Measurements from ENCODE around the gene C1D. TPM values are rescaled to one million over a fixed set of nuclear protein-coding genes. Genes with fewer than 3 reads are reported as not detected.

The C1D gene
- total RNA-seq, 1 experiment from 2014 or later, result 21.1 TPM

GRCh38 chr2:68043032-68043431, 19.8 kb downstream of the C1D start:
- DNase-seq (ENCODE audit: low read depth, low spot score) (no peak), ATAC-seq (no peak)
- TF ChIP-seq YY1 (IDR thresholded peaks at IDR 0.05; ENCODE audit: extremely low read depth, insufficient replicate concordance, low read depth, low read length) (no peak), EZH2phosphoT487 (IDR thresholded peaks at IDR 0.05; ENCODE audit: borderline replicate concordance) (no peak), ELF1 (IDR thresholded peaks at IDR 0.05; ENCODE audit: borderline replicate concordance, low read depth) (no peak), TCF7L2 (IDR thresholded peaks at IDR 0.05; ENCODE audit: borderline replicate concordance, extremely low read depth, insufficient read depth, insufficient read length) (no peak), MAX (IDR thresholded peaks at IDR 0.05) (no peak)
- TF ChIP-seq, protein P1, sequence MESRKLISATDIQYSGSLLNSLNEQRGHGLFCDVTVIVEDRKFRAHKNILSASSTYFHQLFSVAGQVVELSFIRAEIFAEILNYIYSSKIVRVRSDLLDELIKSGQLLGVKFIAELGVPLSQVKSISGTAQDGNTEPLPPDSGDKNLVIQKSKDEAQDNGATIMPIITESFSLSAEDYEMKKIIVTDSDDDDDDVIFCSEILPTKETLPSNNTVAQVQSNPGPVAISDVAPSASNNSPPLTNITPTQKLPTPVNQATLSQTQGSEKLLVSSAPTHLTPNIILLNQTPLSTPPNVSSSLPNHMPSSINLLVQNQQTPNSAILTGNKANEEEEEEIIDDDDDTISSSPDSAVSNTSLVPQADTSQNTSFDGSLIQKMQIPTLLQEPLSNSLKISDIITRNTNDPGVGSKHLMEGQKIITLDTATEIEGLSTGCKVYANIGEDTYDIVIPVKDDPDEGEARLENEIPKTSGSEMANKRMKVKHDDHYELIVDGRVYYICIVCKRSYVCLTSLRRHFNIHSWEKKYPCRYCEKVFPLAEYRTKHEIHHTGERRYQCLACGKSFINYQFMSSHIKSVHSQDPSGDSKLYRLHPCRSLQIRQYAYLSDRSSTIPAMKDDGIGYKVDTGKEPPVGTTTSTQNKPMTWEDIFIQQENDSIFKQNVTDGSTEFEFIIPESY (IDR thresholded peaks at IDR 0.05; ENCODE audit: extremely low read depth, insufficient replicate concordance, low read length), result no peak
- TF ChIP-seq, protein P2, sequence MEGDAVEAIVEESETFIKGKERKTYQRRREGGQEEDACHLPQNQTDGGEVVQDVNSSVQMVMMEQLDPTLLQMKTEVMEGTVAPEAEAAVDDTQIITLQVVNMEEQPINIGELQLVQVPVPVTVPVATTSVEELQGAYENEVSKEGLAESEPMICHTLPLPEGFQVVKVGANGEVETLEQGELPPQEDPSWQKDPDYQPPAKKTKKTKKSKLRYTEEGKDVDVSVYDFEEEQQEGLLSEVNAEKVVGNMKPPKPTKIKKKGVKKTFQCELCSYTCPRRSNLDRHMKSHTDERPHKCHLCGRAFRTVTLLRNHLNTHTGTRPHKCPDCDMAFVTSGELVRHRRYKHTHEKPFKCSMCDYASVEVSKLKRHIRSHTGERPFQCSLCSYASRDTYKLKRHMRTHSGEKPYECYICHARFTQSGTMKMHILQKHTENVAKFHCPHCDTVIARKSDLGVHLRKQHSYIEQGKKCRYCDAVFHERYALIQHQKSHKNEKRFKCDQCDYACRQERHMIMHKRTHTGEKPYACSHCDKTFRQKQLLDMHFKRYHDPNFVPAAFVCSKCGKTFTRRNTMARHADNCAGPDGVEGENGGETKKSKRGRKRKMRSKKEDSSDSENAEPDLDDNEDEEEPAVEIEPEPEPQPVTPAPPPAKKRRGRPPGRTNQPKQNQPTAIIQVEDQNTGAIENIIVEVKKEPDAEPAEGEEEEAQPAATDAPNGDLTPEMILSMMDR (IDR thresholded peaks at IDR 0.05 in 2 of 3, conservative IDR thresholded peaks at IDR 0.05 in 1 of 3; ENCODE audit: borderline replicate concordance in 1 of 3, insufficient read depth in 1 of 3, low read depth in 2 of 3, low read length in 2 of 3), result no peak
- H3K9me2 ChIP-seq (ENCODE audit: insufficient read depth), result no peaks in the 10 kb centered on the region
- H3K4me3 ChIP-seq (replicated peaks in 1 of 2; ENCODE audit: low read depth in 1 of 2, low read length in 2 of 2), result no peak overlapping the region
- H3K36me3 ChIP-seq (ENCODE audit: control insufficient read depth in 1 of 2, insufficient read depth in 2 of 2, low read length in 2 of 2), result peaks cover 0 to 7% of the 10 kb centered on the region in 2 experiments; a peak in 1 of 4 replicates
- H3K9me3 ChIP-seq (ENCODE audit: control insufficient read depth in 1 of 2, insufficient read depth in 1 of 2, low read depth in 1 of 2, low read length in 2 of 2), result no peaks in the 10 kb centered on the region
- no TSS peak for BruUV-seq (replicated peaks)
- no peaks in the 10 kb centered on the region for H3K27me3 ChIP-seq (ENCODE audit: insufficient read depth, low read length)
- POLR2A ChIA-PET, result no interaction called here
- H3K27ac ChIP-seq (ENCODE audit: low read depth, low read length), result no peak overlapping the region
- CTCF ChIA-PET, result interaction anchor here (1.3 kb wide), 1 partner anchor 12 kb away, joined by 3 read pairs; no protein-coding TSS in a partner anchor
- intact Hi-C loops (cut with micrococcal nuclease), result no loop called here
- H4K20me1 ChIP-seq (ENCODE audit: insufficient read depth), result no peaks in the 10 kb centered on the region
- no peak overlapping the region for H2AFZ ChIP-seq (ENCODE audit: low read depth, low read length, poor library complexity, severe bottlenecking)
- H3K4me1 ChIP-seq (ENCODE audit: control insufficient read depth in 1 of 2, insufficient read depth in 2 of 2, low read length in 2 of 2), result no peaks in the 10 kb centered on the region
- H3K79me2 ChIP-seq (ENCODE audit: insufficient read depth, low read length), result peaks cover 17% of the 10 kb centered on the region
- RAD21 ChIA-PET (ENCODE audit: low non-redundant PET in 1 of 2, low total read pairs in 2 of 2, uncharacterized antibody in 2 of 2, unreplicated experiment in 2 of 2), result no interaction called here
- no peak overlapping the region for H3K4me2 ChIP-seq (ENCODE audit: low read length)
- H3K9ac ChIP-seq (ENCODE audit: low read length), result no peak overlapping the region
